OCI-LY7 (cell line): ENCODE results near the gene RHOXF2.

Experiments
- EZH2phosphoT487 ChIP-seq: fragments of 200-600 bp; sonication (generic); IDR thresholded peaks from 2 replicates; pipeline ENCODE4 v1.6.1; 2018; ENCODE audit warnings: low read depth, borderline replicate concordance, mild to moderate bottlenecking, mixed run types, antibody characterized with exemption, low read length, moderate library complexity, mixed read lengths
- TF ChIP-seq, protein P1 (sequence below): fragments of 200-600 bp; sonication (generic); conservative IDR thresholded peaks from 2 replicates; pipeline ENCODE4 v1.5.1; 2014; ENCODE audit warnings: mild to moderate bottlenecking, antibody characterized with exemption, low read length, moderate library complexity, mixed read lengths

DNA sequence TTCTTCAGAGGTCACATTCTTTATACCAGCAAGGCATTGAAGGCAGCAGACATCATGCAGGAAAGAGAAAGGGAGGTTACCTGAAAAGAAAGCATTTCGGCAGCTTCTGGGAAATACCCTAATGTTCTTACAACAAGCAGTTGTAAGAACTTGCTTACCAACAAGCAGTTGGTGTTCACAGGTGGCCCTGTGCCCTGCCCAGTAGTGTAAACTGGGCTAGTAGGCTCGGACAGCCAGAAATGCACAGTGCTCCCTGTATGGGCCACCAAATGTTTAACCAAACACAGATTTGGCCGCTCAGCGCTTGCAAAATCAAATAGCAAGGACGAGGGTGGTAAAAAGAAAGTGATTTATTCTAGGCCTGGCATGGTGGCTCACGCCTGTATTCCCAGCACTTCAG lies 22.3 kb upstream of the RHOXF2 start:
- TF ChIP-seq, protein P1, sequence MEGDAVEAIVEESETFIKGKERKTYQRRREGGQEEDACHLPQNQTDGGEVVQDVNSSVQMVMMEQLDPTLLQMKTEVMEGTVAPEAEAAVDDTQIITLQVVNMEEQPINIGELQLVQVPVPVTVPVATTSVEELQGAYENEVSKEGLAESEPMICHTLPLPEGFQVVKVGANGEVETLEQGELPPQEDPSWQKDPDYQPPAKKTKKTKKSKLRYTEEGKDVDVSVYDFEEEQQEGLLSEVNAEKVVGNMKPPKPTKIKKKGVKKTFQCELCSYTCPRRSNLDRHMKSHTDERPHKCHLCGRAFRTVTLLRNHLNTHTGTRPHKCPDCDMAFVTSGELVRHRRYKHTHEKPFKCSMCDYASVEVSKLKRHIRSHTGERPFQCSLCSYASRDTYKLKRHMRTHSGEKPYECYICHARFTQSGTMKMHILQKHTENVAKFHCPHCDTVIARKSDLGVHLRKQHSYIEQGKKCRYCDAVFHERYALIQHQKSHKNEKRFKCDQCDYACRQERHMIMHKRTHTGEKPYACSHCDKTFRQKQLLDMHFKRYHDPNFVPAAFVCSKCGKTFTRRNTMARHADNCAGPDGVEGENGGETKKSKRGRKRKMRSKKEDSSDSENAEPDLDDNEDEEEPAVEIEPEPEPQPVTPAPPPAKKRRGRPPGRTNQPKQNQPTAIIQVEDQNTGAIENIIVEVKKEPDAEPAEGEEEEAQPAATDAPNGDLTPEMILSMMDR, result no peak
- TF ChIP-seq EZH2phosphoT487, result no peak
